Heart right ventricle (tissue), 16 donors: ENCODE measurements around the gene GPR31. TPM values are rescaled to one million over a fixed set of nuclear protein-coding genes. Genes with fewer than 3 reads are reported as not detected.

ENCODE experiments used
- ATAC-seq, 8 donors: fragments of 200-7000 bp; cut with Tn5 transposase; one replicate each; pipeline ENCODE4 v1.9.1; 2020; ENCODE audit warnings: mild to moderate bottlenecking in 8 of 8, moderate library complexity in 8 of 8, moderate number of reproducible peaks in 1 of 8
- DNase-seq, 2 donors: peaks; one replicate each; pipeline ENCODE4 v3.0.0-alpha.2; 2020
- H3K27ac ChIP-seq, 10 donors: fragments of 200-600 bp; sonication (generic) in 2 of 10; one replicate each; pipeline versions ENCODE4 v1.5.0 to v1.8.0; 2020 to 2022; ENCODE audit warnings: mild to moderate bottlenecking in 3 of 10
- H3K27me3 ChIP-seq, 7 donors: fragments of 200-600 bp; one replicate each; pipeline ENCODE4 v1.8.0; 2021 to 2022; ENCODE audit warnings: mild to moderate bottlenecking in 2 of 7
- H3K36me3 ChIP-seq, 9 donors: fragments of 200-600 bp; sonication (generic) in 1 of 9; one replicate each; pipeline versions ENCODE4 v1.5.0 to v1.8.0; 2020 to 2022; ENCODE audit warnings: mild to moderate bottlenecking in 2 of 9
- H3K4me1 ChIP-seq, 9 donors: fragments of 200-600 bp; sonication (generic) in 1 of 9; one replicate each; pipeline versions ENCODE4 v1.5.0 to v1.8.0; 2020 to 2022; ENCODE audit warnings: mild to moderate bottlenecking in 4 of 9
- H3K4me3 ChIP-seq, 10 donors: fragments of 200-600 bp; sonication (generic) in 2 of 10; one replicate each; pipeline versions ENCODE4 v1.5.0 to v1.8.0; 2020 to 2022; ENCODE audit warnings: mild to moderate bottlenecking in 7 of 10, moderate library complexity in 2 of 10
- H3K9me3 ChIP-seq, 11 donors: fragments of 200-600 bp in 10 of 11; sonication (generic) in 2 of 11; one replicate each; pipeline versions ENCODE4 v1.5.0 to v1.8.0; 2013 to 2022; ENCODE audit warnings: mild to moderate bottlenecking in 2 of 11, control low read depth in 1 of 11, moderate library complexity in 1 of 11
- CTCF ChIP-seq, 9 donors: fragments of 200-600 bp; sonication (generic) in 2 of 9; IDR thresholded peaks; one replicate each; pipeline versions ENCODE4 v1.5.0 to v1.8.0; 2021 to 2022; ENCODE audit warnings: antibody characterized with exemption in 9 of 9, mild to moderate bottlenecking in 5 of 9, moderate library complexity in 1 of 9
- WGBS, 2 donors: extraction: QIAGEN DNeasy Blood & Tissue Kit; methylation state at CpG; one replicate each; pipeline ENCODE4 v1.1.7; 2013; ENCODE audit warnings: inconsistent platforms in 1 of 2; 5-methylcytosine and 5-hydroxymethylcytosine counted together
- intact Hi-C, 10 donors: fragments of 100-400 bp; cut with DNase I; formaldehyde crosslinking; loops; one replicate each; pipeline versions ENCODE4 v1.11.1 to v1.14.2; 2022
- polyA plus RNA-seq, 2 donors: library from polyadenylated mRNA; stranded (reverse); fragments of 200-250 nt; gene quantifications; one replicate each; pipeline ENCODE4 v1.2.3, GENCODE V29; 2013
- total RNA-seq, 10 donors: library from RNA; stranded (reverse); fragmentation: NEBNext Ultra II Directional in 3 of 10; extraction: Animal tissue kit (Norgen Biotek cat#: 25700) in 3 of 10; gene quantifications; one replicate each; pipeline versions ENCODE4 v1.2.1 to v1.2.4, GENCODE V29; 2021 to 2023
- donor health status: Arrhythmogenic right ventricular cardiomyopathy.
- donor health status: ischemic (EF 13 %, LVEDD 7.1; RV severe dilation, severe dysfunction).
- donor health status: healthy with polysubstance abuse.
- donor health status: DM: no; HTN: yes; CAD: no.
- donor health status: DM: no; HTN: no; CAD: no.
- donor health status: ischemic (EF 25% LVEDD 6.9; RV normal size, moderate dysfunction).
- donor health status: ischemic (EF 25% LVEDD 5.7; RV mildly dilated, moderate dysfunction).
- donor health status: healthy.
- donor health status: DM: yes; HTN: yes; CAD: no.
- donor health status: Ischemic cardiomyopathy.
- donor health status: ischemic (EF 35%, LVEDD 5.7; RV mildly dilated, moderate dysfunction).
- donor health status: nonischemic (EF 11% LVEDD 7.7; RV severe dilation, severe dysfunction).
- donor health status: DM: yes; HTN: yes; CAD: no.
- donor health status: PGD.
- donor health status: ischemic (EF 29% LVEDD 5.4; RV normal size, mild dysfunction).
- donor health status: nonischemic (EF 23%, LVEDD 6.1; RV moderate dilation, normal function).

GPR31 gene
- total and polyA plus RNA-seq, 12 donors: not detected

GRCh38 chr6:167129562-167129961, 28.2 kb downstream of the GPR31 start:
- no peak overlapping the region for H3K27ac ChIP-seq
- no peak for ATAC-seq
- 77 to 82% methylated on average over 4 of the region's 4 CpGs for WGBS, 2 donors

GRCh38 chr6:167129159-167129558, 28.6 kb downstream of the GPR31 start:
- H3K27ac ChIP-seq: no peak overlapping the region
- H3K4me3 ChIP-seq: no peak overlapping the region
- no peak for DNase-seq
- H3K9me3 ChIP-seq: no peaks in the 10 kb centered on the region
- no peak for TF ChIP-seq CTCF (IDR thresholded peaks at IDR 0.05)
- H3K36me3 ChIP-seq: no peaks in the 10 kb centered on the region
- H3K4me1 ChIP-seq: no peaks in the 10 kb centered on the region
- no peak for ATAC-seq
- intact Hi-C loops: no loop called here
- H3K27me3 ChIP-seq: no peaks in the 10 kb centered on the region
- WGBS, 2 donors: 72 to 73% methylated on average over 6 of the region's 6 CpGs

More at GRCh38 chr6:167129562-167129961, 28.2 kb downstream of the GPR31 start:
- Histone ChIP-seq H3K27me3 (no peaks in the 10 kb centered on the region), H3K4me1 (no peaks in the 10 kb centered on the region), H3K4me3 (no peak overlapping the region), H3K9me3 (no peaks in the 10 kb centered on the region), H3K36me3 (no peaks in the 10 kb centered on the region)
- no peak for TF ChIP-seq CTCF (IDR thresholded peaks at IDR 0.05)
- intact Hi-C loops: no loop called here
- DNase-seq: no peak

- Histone ChIP-seq H3K27ac (no peak overlapping the region), H3K4me1 (no peaks in the 10 kb centered on the region), H3K27me3 (peaks cover 0 to 1% (median 0%) of the 10 kb centered on the region in 7 donors), H3K36me3 (no peaks in the 10 kb centered on the region), H3K4me3 (no peak overlapping the region), H3K9me3 (no peaks in the 10 kb centered on the region)
- intact Hi-C loops: no loop called here
- no peak for TF ChIP-seq CTCF (IDR thresholded peaks at IDR 0.05)
- WGBS, 2 donors: 84 to 88% methylated on average over 14 of the region's 14 CpGs
- ATAC-seq (no peak), DNase-seq (no peak)
Measured at GRCh38 chr6:167127785-167128531, 29.8 kb downstream of the GPR31 start.

- DNase-seq: no peak
- Histone ChIP-seq H3K9me3 (no peaks in the 10 kb centered on the region), H3K27me3 (peaks cover 0 to 16% (median 12%) of the 10 kb centered on the region in 7 donors), H3K36me3 (no peaks in the 10 kb centered on the region), H3K27ac (no peak overlapping the region), H3K4me3 (no peak overlapping the region), H3K4me1 (peaks cover 0 to 1% (median 0%) of the 10 kb centered on the region in 9 donors)
- TF ChIP-seq CTCF (IDR thresholded peaks at IDR 0.05): no peak
- no peak for ATAC-seq
- intact Hi-C loops: no loop called here
- 92 to 94% methylated on average over 3 of the region's 3 CpGs for WGBS, 2 donors
Measured at GRCh38 chr6:167125855-167126349, 31.9 kb downstream of the GPR31 start.
